ENCODE results near the gene TENM3. TPM values are rescaled to one million over a fixed set of nuclear protein-coding genes. Genes with fewer than 3 reads are reported as not detected.

TENM3 gene
- total RNA-seq, 4 donors from 2014 or later: 0.64 to 5.5 (median 2.1) TPM

DNA sequence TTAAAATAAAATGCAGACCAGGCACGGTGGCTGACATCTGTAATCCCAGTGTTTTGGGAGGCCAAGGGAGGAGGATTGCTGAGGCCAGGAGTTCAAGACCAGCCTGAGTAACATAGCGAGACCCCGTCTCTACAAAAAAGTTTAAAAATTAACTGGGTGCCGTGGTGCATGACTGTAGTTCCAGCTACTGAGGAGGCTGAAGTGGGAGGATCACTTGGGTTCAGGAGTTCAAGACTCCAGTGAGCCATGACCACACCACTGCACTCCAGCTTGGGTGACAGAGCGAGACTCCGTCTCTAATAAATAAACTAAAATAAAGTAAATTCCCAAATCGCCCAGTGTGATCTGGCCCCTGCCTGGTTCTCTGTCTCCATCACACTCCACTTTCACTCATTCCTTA is 43.7 kb downstream of the TENM3 start:
- intact Hi-C loops (cut with DNase I): no loop called here
- Histone ChIP-seq H3K4me3 (no peak overlapping the region), H3K36me3 (no peaks in the 10 kb centered on the region), H3K4me1 (no peaks in the 10 kb centered on the region), H3K27me3 (no peaks in the 10 kb centered on the region), H3K9me3 (no peaks in the 10 kb centered on the region), H3K27ac (no peak overlapping the region)
- WGBS, 2 donors: 87 to 91% methylated on average over 6 to 7 of the region's 7 CpGs
- no peak for TF ChIP-seq POLR2A (IDR thresholded peaks at IDR 0.05)
- TF ChIP-seq CTCF (IDR thresholded peaks at IDR 0.05): no peak
- no peak for DNase-seq

- TF ChIP-seq POLR2A (IDR thresholded peaks at IDR 0.05): no peak
- no peak for TF ChIP-seq CTCF (IDR thresholded peaks at IDR 0.05)
- no peak for DNase-seq
- no peaks in the 10 kb centered on the region for H3K27me3 ChIP-seq
- H3K9me3 ChIP-seq: no peaks in the 10 kb centered on the region
- WGBS, 2 donors: 81 to 86% methylated on average over 7 of the region's 7 CpGs
- H3K27ac ChIP-seq: no peak overlapping the region
- intact Hi-C loops (cut with DNase I): no loop called here
- no peaks in the 10 kb centered on the region for H3K36me3 ChIP-seq
- H3K4me1 ChIP-seq: no peaks in the 10 kb centered on the region
- H3K4me3 ChIP-seq: no peak overlapping the region
Measured at GRCh38 chr4:182288534-182288933, 45.3 kb downstream of the TENM3 start.

DNA sequence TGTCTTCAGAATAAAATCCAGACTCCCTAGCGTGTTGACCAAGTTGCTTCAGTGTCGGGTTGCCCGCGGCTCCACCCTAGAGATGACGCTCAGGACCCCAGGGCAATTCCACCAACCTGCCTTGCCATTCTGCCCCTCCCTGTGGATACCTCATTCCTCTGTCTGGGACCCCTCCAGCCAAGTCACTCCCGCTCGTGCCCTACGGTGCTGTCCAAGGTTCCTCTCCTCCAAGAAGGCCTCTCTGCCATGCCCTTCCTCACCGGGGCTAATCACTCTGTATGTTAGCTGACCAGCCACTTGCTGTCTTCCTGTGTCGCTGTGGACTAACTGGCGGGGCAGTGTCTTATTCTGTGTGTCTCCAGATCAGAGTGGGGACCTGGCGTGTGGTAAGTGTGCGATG is 46.6 kb downstream of the TENM3 start:
- Histone ChIP-seq H3K27ac (no peak overlapping the region), H3K27me3 (no peaks in the 10 kb centered on the region), H3K36me3 (no peaks in the 10 kb centered on the region), H3K9me3 (no peaks in the 10 kb centered on the region), H3K4me3 (no peak overlapping the region), H3K4me1 (no peaks in the 10 kb centered on the region)
- intact Hi-C loops (cut with DNase I): no loop called here
- TF ChIP-seq CTCF (IDR thresholded peaks at IDR 0.05): no peak
- no peak for TF ChIP-seq POLR2A (IDR thresholded peaks at IDR 0.05)
- no peak for DNase-seq
- 85 to 90% methylated on average over 9 to 13 of the region's 13 CpGs for WGBS, 2 donors

DNA sequence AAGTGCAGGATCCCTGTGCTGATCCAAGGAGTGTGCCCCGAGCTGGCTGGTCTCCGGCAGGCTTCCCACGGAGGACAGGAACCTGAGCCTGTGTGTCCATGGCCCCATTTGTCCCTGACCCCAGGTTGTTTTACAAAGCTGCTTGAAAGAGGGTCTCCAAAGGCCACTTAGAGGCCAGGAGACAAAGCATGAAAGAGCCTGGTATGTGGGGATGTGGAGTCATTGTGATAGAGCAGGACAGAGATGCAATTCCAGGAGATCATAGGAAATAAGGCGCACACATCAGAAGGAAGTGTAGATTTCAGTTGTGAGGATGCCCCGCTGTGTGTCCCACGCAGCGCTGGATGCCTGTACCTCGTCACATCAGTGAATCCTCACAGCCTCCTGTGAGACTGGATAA is 48.0 kb downstream of the TENM3 start:
- intact Hi-C loops (cut with DNase I): no loop called here
- TF ChIP-seq CTCF (IDR thresholded peaks at IDR 0.05) (no peak), POLR2A (IDR thresholded peaks at IDR 0.05) (no peak)
- no peaks in the 10 kb centered on the region for H3K36me3 ChIP-seq
- no peak overlapping the region for H3K27ac ChIP-seq
- no peak overlapping the region for H3K4me3 ChIP-seq
- WGBS, 2 donors: 81 to 97% methylated on average over 5 to 7 of the region's 8 CpGs
- DNase-seq: no peak
- H3K4me1 ChIP-seq: no peaks in the 10 kb centered on the region
- no peaks in the 10 kb centered on the region for H3K9me3 ChIP-seq
- no peaks in the 10 kb centered on the region for H3K27me3 ChIP-seq

DNA sequence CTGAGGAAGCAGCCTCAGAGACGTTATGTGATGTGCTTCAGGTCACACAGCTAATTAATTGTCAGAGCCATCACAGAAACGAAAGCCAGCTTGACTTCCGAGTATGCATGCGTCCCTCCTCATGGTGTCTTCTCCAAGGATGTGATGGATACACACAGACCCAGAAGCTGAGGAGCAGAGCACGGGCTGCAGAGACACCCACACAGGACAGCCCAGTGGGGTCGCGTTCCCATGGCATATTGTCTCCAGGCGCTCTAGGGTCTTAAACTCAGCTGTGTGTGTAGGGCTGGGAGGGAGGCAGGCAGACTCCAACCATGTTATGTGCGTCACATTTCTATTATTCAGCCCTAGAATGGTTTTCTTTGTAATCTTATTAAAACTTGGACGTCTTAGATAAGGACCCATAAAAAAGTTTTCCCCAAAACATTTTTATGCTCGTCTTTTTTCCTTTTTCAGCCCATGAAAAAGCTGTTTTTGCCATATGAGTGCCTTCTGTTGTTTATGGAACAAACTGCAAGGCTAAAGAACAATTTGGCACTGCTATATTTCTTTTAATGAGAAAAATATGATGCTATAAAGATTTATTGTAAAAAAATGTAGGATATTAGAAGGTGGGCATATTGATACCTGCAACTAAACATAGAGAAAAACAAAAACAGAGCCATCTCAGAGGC is 48.5 kb downstream of the TENM3 start:
- Histone ChIP-seq H3K36me3 (no peaks in the 10 kb centered on the region), H3K27ac (no peak overlapping the region), H3K9me3 (no peaks in the 10 kb centered on the region), H3K4me3 (no peak overlapping the region), H3K4me1 (no peaks in the 10 kb centered on the region), H3K27me3 (no peaks in the 10 kb centered on the region)
- intact Hi-C loops (cut with DNase I): no loop called here
- 75 to 76% methylated on average over 9 to 11 of the region's 11 CpGs for WGBS, 2 donors
- DNase-seq: no peak
- TF ChIP-seq CTCF (IDR thresholded peaks at IDR 0.05): no peak
- no peak for TF ChIP-seq POLR2A (IDR thresholded peaks at IDR 0.05)

Data from esophagus squamous epithelium (tissue), 5 donors.